Fibroblast of lung (primary cell): Measurements from ENCODE around the gene PCBD1. TPM values are rescaled to one million over a fixed set of nuclear protein-coding genes. Genes with fewer than 3 reads are reported as not detected.

Experiments used
- DNase-seq, 2 donors: peaks; one replicate each; pipeline versions ENCODE4 v3.0.0 to v3.0.0-alpha.2; 2010; ENCODE audit warnings: low read depth in 2 of 2
- H2AFZ ChIP-seq: 2 replicates; pipeline ENCODE4 v1.5.1; 2012; ENCODE audit warnings: low read length, control low read depth, inconsistent platforms
- H3K27ac ChIP-seq: 2 replicates; pipeline ENCODE4 v1.5.1; 2011; ENCODE audit warnings: low read length, control low read depth; ENCODE audit not compliant: insufficient read depth
- H3K27me3 ChIP-seq: 2 replicates; pipeline ENCODE4 v1.5.1; 2011; ENCODE audit warnings: mild to moderate bottlenecking, low read length; ENCODE audit not compliant: control insufficient read depth, insufficient read depth
- H3K36me3 ChIP-seq: 2 replicates; pipeline ENCODE4 v1.5.1; 2011; ENCODE audit warnings: low read length; ENCODE audit not compliant: control insufficient read depth, insufficient read depth
- H3K4me1 ChIP-seq: 2 replicates; pipeline ENCODE4 v1.5.1; 2011; ENCODE audit warnings: low read length; ENCODE audit not compliant: control insufficient read depth, insufficient read depth; ENCODE audit errors: extremely low read depth
- H3K4me2 ChIP-seq: 2 replicates; pipeline ENCODE4 v1.5.1; 2011; ENCODE audit warnings: low read length, control low read depth; ENCODE audit not compliant: insufficient read depth; ENCODE audit errors: extremely low read depth
- H3K4me3 ChIP-seq, 4 experiments: fragments of 200-600 bp in 1 of 4; sonication (generic) in 1 of 4; replicated peaks in 1 of 4; 2 replicates each; pipeline ENCODE4 v1.5.1; 2011 to 2016; ENCODE audit warnings: low read length in 4 of 4, low read depth in 3 of 4, mild to moderate bottlenecking in 3 of 4, control low read depth in 2 of 4, inconsistent platforms in 1 of 4, mixed read lengths in 1 of 4; ENCODE audit not compliant: insufficient read depth in 1 of 4; ENCODE audit errors: control extremely low read depth in 1 of 4
- H3K79me2 ChIP-seq: 2 replicates; pipeline ENCODE4 v1.5.1; 2012; ENCODE audit warnings: mild to moderate bottlenecking, low read length, inconsistent platforms; ENCODE audit not compliant: control insufficient read depth, insufficient read depth
- H3K9ac ChIP-seq: 2 replicates; pipeline ENCODE4 v1.5.1; 2011; ENCODE audit warnings: mild to moderate bottlenecking, low read length, control low read depth; ENCODE audit not compliant: insufficient read depth
- H3K9me3 ChIP-seq: 2 replicates; pipeline ENCODE4 v1.5.1; 2012; ENCODE audit warnings: low read depth, low read length; ENCODE audit not compliant: control insufficient read depth, insufficient read depth
- H4K20me1 ChIP-seq: 2 replicates; pipeline ENCODE4 v1.5.1; 2011; ENCODE audit warnings: low read length; ENCODE audit not compliant: control insufficient read depth, insufficient read depth; ENCODE audit errors: extremely low read depth
- EZH2 ChIP-seq: IDR thresholded peaks from 2 replicates; pipeline ENCODE4 v1.5.1; 2012; ENCODE audit warnings: low read length, control low read depth, mild to moderate bottlenecking; ENCODE audit errors: missing control alignments
- polyA plus RNA-seq, 2 donors: library from polyadenylated mRNA; depleted of rRNA in 1 of 2; stranded (reverse) in 1 of 2; unstranded in 1 of 2; fragments of >200 nt; gene quantifications; 2 replicates each; pipeline ENCODE4 v1.2.1, GENCODE V29; 2011 to 2012; ENCODE audit warnings: missing spikeins in 1 of 2
- total RNA-seq: library from RNA; depleted of rRNA; stranded (reverse); fragments of >200 nt; gene quantifications from 2 replicates; pipeline ENCODE4 v1.2.1, GENCODE V29; 2014
- TF ChIP-seq, protein P1 (sequence below), 2 donors: IDR thresholded peaks in 1 of 2; conservative IDR thresholded peaks in 1 of 2; 1 replicate in 1 of 2; 2 replicates in 1 of 2; pipeline ENCODE4 v1.5.1; 2011 to 2012; ENCODE audit warnings: low read length in 2 of 2, control low read depth in 1 of 2, inconsistent platforms in 1 of 2, low read depth in 1 of 2, mild to moderate bottlenecking in 1 of 2

PCBD1 gene
- total and polyA plus RNA-seq, 2 donors (not counting 1 experiment from before 2014, with no cell fraction given), result 31.2 to 46.6 TPM

DNA sequence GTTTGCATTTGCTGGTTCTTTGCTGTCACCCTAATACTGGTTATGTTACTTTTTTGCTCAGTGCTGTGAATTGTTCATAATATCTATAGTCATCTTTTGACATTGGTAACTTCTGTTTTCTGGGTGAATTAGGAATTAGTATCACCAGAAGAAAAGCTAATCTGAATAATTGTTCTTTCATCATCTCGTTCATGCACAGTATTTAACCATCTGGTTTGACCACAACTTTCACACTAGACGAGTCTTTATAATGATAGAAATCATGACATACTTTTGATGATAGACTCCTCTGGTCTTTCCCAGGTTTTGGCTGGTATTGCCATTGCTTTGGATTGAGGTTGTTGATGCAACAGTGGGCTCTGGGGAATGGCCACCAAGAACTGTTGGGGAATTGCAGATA lies 47.5 kb downstream of the PCBD1 start:
- no peaks in the 10 kb centered on the region for H4K20me1 ChIP-seq
- no peaks in the 10 kb centered on the region for H3K4me1 ChIP-seq
- TF ChIP-seq, protein P1, sequence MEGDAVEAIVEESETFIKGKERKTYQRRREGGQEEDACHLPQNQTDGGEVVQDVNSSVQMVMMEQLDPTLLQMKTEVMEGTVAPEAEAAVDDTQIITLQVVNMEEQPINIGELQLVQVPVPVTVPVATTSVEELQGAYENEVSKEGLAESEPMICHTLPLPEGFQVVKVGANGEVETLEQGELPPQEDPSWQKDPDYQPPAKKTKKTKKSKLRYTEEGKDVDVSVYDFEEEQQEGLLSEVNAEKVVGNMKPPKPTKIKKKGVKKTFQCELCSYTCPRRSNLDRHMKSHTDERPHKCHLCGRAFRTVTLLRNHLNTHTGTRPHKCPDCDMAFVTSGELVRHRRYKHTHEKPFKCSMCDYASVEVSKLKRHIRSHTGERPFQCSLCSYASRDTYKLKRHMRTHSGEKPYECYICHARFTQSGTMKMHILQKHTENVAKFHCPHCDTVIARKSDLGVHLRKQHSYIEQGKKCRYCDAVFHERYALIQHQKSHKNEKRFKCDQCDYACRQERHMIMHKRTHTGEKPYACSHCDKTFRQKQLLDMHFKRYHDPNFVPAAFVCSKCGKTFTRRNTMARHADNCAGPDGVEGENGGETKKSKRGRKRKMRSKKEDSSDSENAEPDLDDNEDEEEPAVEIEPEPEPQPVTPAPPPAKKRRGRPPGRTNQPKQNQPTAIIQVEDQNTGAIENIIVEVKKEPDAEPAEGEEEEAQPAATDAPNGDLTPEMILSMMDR (conservative IDR thresholded peaks at IDR 0.05 in 1 of 2, IDR thresholded peaks at IDR 0.05 in 1 of 2; ENCODE audit: low read depth in 1 of 2, low read length in 2 of 2), result no peak
- no peak for TF ChIP-seq EZH2
- no peak overlapping the region for H3K4me2 ChIP-seq
- no peak for DNase-seq
- no peak overlapping the region for H3K27ac ChIP-seq
- no peaks in the 10 kb centered on the region for H3K27me3 ChIP-seq
- H3K9ac ChIP-seq, result no peak overlapping the region
- H3K79me2 ChIP-seq, result no peaks in the 10 kb centered on the region
- H3K36me3 ChIP-seq, result no peaks in the 10 kb centered on the region
- no peaks in the 10 kb centered on the region for H3K9me3 ChIP-seq
- no peak overlapping the region for H3K4me3 ChIP-seq
- no peak overlapping the region for H2AFZ ChIP-seq

DNA sequence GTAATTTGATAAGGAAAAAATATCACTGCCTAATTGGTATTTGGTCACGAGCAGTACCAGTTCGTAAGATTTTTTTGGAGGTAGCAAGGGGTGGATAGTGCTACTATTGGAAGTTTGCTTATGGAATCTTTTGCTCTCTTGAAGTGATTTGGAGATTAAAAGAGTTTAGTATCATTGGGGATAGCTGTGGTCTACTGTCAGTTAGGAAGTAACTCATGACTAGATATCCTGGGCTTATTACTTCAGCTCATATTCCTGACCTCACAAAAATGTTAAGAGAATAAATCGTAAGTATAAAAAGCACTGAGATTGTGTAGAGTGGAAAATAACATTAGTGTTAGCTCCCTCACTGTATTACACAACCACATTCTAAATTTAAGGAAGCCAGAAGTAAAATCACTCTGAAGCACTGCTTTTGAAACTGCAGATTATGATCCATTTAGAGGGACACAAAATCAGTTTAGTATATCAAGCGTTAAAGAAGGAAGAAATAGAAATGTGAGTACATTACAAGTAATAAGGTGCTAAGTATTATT lies 50.0 kb downstream of the PCBD1 start:
- Histone ChIP-seq H3K79me2 (peaks cover 2% of the 10 kb centered on the region), H3K36me3 (no peaks in the 10 kb centered on the region), H3K4me2 (no peak overlapping the region), H3K9ac (no peak overlapping the region), H4K20me1 (no peaks in the 10 kb centered on the region), H3K4me1 (peaks cover 9% of the 10 kb centered on the region), H3K9me3 (no peaks in the 10 kb centered on the region), H3K27ac (no peak overlapping the region), H2AFZ (no peak overlapping the region), H3K4me3 (no peak overlapping the region), H3K27me3 (no peaks in the 10 kb centered on the region)
- TF ChIP-seq EZH2, result no peak
- TF ChIP-seq, protein P1 (conservative IDR thresholded peaks at IDR 0.05 in 1 of 2, IDR thresholded peaks at IDR 0.05 in 1 of 2; ENCODE audit: low read depth in 1 of 2, low read length in 2 of 2), result no peak
- DNase-seq, result peak in 1 of 2 donors; percentile 51

DNA sequence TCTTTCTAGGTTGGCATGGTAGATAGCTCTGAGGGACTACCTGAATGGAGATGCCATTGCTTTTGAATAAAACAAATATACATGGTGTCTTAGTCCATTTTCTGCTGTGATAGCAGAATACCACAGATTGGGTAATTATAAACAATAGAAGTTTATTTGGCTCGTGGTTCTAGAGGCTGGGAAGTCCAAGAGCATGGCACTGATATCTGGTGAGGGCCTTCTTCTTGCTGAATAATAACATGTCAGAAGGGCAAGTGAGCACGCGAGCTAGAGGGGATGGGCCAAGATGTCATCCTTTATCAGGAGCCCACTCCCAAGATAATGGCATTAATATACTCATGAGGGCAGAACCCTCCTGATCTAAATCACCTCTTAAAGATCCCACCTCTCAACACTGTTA lies 50.7 kb downstream of the PCBD1 start:
- DNase-seq, result no peak
- H3K4me1 ChIP-seq, result peaks cover 13% of the 10 kb centered on the region
- H3K4me2 ChIP-seq, result no peak overlapping the region
- no peaks in the 10 kb centered on the region for H3K36me3 ChIP-seq
- H2AFZ ChIP-seq, result no peak overlapping the region
- H3K9me3 ChIP-seq, result no peaks in the 10 kb centered on the region
- no peaks in the 10 kb centered on the region for H4K20me1 ChIP-seq
- no peak overlapping the region for H3K4me3 ChIP-seq
- no peak overlapping the region for H3K27ac ChIP-seq
- no peaks in the 10 kb centered on the region for H3K27me3 ChIP-seq
- no peak for TF ChIP-seq EZH2
- TF ChIP-seq, protein P1 (conservative IDR thresholded peaks at IDR 0.05 in 1 of 2, IDR thresholded peaks at IDR 0.05 in 1 of 2; ENCODE audit: low read depth in 1 of 2, low read length in 2 of 2), result no peak
- no peak overlapping the region for H3K9ac ChIP-seq
- peaks cover 2% of the 10 kb centered on the region for H3K79me2 ChIP-seq
